Skin of body (tissue), 2 donors: Measurements from ENCODE around the gene CTTNBP2. TPM values are rescaled to one million over a fixed set of nuclear protein-coding genes. Genes with fewer than 3 reads are reported as not detected.
"Not testable (repeated sequence)": the region's sequence is repeated elsewhere in the genome, so short reads cannot be mapped to it uniquely, and the experiment has no call there.

Experiments used
- DNase-seq: peaks from one replicate; lab custom pipeline; 2025; lab: John Stamatoyannopoulos, UW
- total RNA-seq: library from RNA; depleted of rRNA; stranded (reverse); fragments of >200 nt; gene quantifications from one replicate; pipeline ENCODE4 v1.2.3, GENCODE V29; 2014

The CTTNBP2 gene
- total RNA-seq, 1 donor from 2014 or later = 5.5 TPM

DNA sequence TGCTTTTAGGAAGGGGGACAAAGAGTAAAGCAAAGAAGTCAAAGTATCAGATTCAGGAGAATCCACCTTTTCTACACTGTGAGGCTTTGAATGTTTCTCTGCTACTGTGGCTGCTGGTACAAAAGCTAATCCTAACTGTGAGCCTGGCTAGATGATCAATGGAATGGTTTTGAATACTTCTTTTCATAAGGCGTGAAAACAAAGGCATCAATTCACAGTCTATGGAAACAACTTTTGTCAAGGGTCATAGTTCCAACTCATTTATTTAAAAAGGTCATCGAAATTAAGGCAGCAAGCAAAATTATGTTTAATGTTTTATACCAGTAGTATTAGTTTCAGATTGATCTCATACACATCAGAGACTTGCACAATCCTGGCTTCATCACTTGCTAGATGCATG is 118.1 kb downstream of the CTTNBP2 start:
- no peak for DNase-seq

GRCh38 chr7:117751775-117752174 is 121.5 kb downstream of the CTTNBP2 start:
- DNase-seq = no peak

DNA sequence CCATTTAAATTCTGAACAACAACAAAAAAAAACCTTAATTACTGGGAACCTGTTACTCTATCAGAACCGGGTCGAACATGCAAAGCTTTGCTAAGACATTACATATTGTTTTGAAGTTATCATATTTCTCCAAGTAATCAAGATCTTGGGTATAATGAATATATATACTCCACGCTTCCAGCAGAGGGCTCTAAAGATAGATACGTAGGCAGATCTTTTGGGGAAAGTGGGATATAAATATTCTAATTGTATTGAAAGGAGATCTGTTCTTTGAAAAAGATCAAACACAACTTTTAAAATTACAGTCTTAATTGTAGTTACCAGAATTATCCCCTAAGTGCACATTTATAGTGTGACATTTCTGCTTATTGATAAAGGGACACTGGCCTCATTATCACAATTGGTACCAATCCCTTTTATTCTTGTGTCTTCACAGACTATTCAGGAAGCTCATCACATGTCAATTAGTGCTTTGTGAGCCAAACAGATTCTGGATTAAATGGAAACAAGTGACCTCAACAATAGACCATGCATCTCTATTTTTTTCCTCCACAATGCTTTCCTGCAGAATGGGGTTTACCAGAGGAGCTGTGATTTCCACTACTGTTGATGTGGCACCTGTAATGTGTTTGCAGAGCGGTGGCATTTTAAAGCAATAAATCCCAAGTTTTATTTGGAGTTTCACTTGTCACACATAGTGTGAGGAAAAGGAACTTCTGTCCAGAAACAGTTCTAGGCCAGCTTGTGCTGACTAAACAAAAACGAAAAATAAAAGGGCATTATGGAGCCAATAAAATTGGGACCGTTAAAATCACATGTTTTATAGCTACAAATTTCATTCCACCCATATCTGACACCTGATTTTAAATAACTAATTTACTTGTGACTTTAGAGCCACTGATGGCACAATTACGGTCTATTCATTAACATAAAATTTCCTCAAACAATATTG is 122.4 kb downstream of the CTTNBP2 start:
- DNase-seq = no peak

DNA sequence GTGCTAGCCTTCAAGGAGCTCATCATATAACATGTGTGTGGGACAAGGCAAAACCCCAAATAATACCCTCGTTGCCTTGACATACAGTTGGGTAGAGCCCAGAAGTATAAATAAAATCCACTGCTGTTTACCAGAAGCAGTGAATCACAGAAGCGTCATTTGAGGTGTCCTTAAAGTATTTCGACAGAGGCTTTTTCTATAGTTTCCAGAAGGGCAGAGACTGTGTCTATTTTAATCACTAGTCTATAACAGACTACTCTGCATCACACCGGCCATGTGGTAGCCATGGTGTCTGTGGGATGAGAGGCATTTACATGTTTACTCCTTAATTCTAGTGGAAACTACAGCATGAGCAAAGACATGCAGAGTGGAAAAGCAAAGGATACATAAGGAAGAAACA is 131.3 kb downstream of the CTTNBP2 start:
- DNase-seq = no peak

DNA sequence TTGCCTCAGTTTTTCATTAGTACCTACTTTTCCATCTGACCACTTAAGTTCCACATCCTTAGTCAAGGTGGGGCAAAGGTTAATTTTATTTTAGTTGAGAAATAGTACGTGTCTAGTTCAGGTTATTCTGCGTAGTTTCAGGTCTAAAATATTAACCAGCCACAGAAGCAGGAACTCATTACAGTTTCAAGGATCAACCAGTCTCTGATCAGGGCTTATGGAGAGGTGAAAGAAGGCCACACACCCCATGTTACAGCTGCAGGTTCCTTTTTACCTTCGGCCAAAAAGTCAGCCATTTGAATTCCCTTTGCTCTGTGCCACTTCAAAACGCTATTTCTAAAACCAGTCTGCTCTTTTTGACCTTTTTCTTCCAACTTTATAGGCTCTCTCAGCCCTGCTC is 134.2 kb downstream of the CTTNBP2 start:
- no peak for DNase-seq

DNA sequence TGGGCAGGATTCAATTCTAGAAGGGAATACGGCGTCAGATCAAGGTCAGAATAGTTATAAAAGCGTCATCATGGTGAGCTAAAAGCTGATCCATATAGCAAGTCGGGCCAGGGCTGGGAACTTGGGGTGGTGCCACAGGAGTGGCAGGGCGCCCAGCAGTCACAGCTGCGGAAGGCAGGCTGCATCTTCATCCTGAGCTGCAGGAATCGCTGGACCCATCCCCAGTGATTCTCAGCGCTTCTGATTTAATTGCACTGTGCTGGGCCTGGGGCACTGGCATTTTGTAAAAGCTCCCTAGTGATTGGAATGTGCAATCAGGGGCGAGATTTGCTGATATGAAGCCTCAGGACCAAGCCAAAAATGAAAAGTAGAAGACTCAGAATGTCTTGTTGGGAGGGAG is 135.3 kb downstream of the CTTNBP2 start:
- DNase-seq = no peak

DNA sequence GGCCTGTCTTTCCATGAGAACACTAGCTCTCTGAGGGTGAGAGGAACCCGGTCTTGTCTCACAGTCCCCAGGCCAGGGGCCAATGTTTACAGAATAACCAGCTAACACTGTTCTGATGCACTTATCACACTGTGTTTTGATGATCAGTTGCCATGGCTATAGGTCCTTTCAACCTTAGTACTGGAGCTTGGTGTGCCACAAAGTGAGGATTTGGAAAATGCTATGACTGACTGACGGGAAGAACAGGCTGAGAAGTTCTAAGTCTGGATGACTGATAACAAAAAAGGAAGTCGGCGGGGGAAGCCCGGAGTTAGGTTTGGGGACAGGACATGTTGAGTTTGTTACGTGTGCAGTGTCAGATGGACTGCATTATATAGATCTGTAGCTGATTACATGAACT is 141.8 kb downstream of the CTTNBP2 start:
- DNase-seq = no peak

GRCh38 chr7:117730390-117730789 is 142.9 kb downstream of the CTTNBP2 start:
- DNase-seq = no peak

- no peak for DNase-seq
These were observed 144.2 kb downstream of the CTTNBP2 start for GRCh38 chr7:117728890-117729624.

DNA sequence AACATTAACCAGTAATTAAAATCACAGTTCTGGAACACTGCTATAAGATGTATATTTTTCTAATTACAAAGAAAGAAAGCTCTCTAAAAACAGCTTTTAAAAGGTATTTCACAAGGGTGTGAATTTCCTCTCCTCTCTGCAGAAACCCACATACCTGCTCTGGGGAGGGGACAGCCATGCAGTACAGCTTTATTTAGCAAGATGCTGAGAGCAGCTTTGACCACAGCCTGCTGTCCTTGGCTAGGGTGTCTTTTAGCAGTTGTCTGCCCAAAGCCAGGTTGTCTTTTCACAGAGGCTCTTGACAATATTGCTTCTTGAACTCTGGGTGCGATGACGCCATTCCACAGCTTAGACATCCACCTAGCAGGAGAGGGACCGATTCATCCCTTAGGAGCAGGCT is 148.3 kb downstream of the CTTNBP2 start:
- no peak for DNase-seq

GRCh38 chr7:117719377-117719776 is 153.9 kb downstream of the CTTNBP2 start:
- DNase-seq = no peak

DNA sequence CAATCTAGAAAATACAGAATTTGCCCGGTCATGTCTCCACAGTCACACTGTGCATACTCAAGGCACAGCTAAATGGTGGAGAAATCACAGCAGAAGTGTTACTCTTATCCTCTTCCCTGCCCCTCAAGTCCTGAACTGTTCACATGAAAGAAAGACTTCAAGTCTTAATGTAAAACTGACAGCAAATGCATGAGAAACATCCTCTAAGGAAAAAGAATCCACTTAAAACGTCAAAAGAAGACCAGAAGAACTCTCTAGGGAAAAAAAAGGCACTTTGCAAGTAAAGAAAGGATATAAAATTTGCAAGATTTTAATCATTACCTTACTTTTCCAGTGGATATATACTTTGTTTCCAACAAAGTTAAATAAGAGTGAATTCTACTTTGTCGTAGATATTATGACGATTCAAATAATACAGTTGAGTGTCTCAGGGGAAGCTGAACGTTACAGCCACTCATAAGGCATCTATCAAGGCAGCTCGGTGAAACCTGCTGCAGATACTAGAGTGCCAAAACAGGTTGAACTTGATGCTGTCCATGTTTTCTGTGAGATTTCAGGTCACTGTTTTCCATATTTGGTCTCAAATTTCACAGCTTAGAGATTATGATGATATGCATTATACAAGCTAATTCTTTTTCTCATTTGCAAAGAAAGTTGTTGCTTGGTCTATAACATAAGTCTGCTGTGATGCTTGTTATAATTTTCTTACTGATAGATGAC is 155.0 kb downstream of the CTTNBP2 start:
- DNase-seq = no peak

- DNase-seq = no peak
These were observed 155.9 kb downstream of the CTTNBP2 start for GRCh38 chr7:117717357-117717756.

- DNase-seq = no peak
These were observed 156.4 kb downstream of the CTTNBP2 start for GRCh38 chr7:117716707-117717299.

GRCh38 chr7:117715784-117716445 is 157.3 kb downstream of the CTTNBP2 start:
- no peak for DNase-seq

- DNase-seq = no peak
These were observed 161.7 kb downstream of the CTTNBP2 start for GRCh38 chr7:117711556-117711955.

- DNase-seq = not testable (repeated sequence)
These were observed 165.1 kb downstream of the CTTNBP2 start for GRCh38 chr7:117708173-117708572.

DNA sequence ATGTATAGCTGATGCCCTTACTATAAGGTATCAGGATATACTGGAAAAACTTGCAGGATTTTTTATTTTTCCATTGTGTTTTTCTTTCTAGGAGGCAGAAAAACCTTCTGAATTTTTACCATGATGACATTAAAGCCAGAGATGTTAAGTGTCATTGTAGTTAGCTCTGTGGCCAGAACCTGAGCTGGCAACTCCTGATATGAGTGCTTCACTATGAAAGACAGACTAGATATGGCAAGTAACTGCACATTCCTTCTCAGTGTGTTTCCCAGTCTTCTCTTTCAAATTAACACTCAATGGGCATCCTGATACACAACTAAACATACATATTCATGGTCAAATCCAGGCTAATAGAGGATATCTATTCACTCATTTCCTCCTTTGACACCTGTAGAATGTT is 166.2 kb downstream of the CTTNBP2 start:
- no peak for DNase-seq

DNA sequence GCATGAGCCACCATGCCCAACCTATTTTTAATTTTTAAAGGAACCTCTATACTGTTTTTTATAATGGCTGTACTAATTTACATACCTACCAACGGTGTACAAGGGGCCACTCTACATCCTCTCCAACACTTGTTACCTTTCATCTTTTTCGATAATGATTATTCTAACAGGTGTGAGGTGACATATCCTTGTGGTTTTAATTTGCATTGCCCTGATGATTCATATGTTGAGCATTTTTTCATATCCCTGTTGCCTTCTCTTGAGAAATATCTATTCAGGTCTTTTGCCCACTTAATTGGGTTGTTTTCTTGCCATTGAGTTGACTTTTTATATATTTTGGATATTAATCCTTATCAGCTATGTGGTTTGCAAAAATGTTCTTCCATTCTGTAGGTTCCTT is 167.0 kb downstream of the CTTNBP2 start:
- no peak for DNase-seq

- no peak for DNase-seq
These were observed 167.6 kb downstream of the CTTNBP2 start for GRCh38 chr7:117705630-117706029.

GRCh38 chr7:117704063-117704462 is 169.2 kb downstream of the CTTNBP2 start:
- no peak for DNase-seq
